Suprapubic skin (tissue), 4 donors: Measurements from ENCODE around the gene FIGN.

Experiments
- EP300 ChIP-seq: sonication (generic); formaldehyde crosslinking; IDR thresholded peaks from one replicate; pipeline ENCODE4 v1.6.1; 2017; ENCODE audit warnings: antibody characterized with exemption
- POLR2A ChIP-seq, 2 donors: fragments of 450-650 bp; IDR thresholded peaks; one replicate each; pipeline ENCODE4 v1.6.1; 2017; ENCODE audit warnings: antibody characterized with exemption in 2 of 2, mild to moderate bottlenecking in 2 of 2, moderate library complexity in 2 of 2
- POLR2AphosphoS5 ChIP-seq, 3 donors: sonication (generic); formaldehyde crosslinking; IDR thresholded peaks; one replicate each; pipeline ENCODE4 v1.6.1; 2017; ENCODE audit warnings: antibody characterized with exemption in 3 of 3
- TF ChIP-seq, protein P1 (sequence below), 2 donors: fragments of 200-600 bp in 1 of 2; fragments of 450-650 bp in 1 of 2; sonication (generic) in 1 of 2; IDR thresholded peaks; one replicate each; pipeline ENCODE4 v1.5.1; 2016 to 2019; ENCODE audit warnings: antibody characterized with exemption in 2 of 2, mild to moderate bottlenecking in 1 of 2, moderate library complexity in 1 of 2

DNA sequence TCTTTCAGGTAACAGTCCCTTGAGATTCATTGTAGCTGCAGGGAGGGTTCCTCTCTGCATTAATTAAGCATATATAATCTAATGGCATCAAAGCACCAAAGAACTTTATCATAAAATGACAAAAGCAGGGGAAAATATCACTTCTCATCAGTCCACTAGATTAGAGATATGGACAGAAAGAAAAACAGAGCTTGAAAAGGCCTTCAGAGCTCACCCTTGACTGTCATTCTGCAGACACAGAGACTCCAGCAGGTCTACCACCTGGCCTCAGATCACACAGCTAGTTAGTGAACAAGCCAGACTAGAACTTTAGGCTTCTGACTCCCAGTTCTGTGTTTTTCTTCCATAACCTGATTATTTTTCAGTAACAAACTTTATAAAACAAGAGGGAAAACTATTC, 88.5 kb downstream of the FIGN start:
- TF ChIP-seq, protein P1, sequence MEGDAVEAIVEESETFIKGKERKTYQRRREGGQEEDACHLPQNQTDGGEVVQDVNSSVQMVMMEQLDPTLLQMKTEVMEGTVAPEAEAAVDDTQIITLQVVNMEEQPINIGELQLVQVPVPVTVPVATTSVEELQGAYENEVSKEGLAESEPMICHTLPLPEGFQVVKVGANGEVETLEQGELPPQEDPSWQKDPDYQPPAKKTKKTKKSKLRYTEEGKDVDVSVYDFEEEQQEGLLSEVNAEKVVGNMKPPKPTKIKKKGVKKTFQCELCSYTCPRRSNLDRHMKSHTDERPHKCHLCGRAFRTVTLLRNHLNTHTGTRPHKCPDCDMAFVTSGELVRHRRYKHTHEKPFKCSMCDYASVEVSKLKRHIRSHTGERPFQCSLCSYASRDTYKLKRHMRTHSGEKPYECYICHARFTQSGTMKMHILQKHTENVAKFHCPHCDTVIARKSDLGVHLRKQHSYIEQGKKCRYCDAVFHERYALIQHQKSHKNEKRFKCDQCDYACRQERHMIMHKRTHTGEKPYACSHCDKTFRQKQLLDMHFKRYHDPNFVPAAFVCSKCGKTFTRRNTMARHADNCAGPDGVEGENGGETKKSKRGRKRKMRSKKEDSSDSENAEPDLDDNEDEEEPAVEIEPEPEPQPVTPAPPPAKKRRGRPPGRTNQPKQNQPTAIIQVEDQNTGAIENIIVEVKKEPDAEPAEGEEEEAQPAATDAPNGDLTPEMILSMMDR (IDR thresholded peaks at IDR 0.05): no peak
- TF ChIP-seq POLR2A (IDR thresholded peaks at IDR 0.05): no peak
- TF ChIP-seq EP300: no peak
- no peak for TF ChIP-seq POLR2AphosphoS5 (IDR thresholded peaks at IDR 0.05)
